GM12873 (cell line): Measurements from ENCODE around the gene SETD2.

ENCODE experiments used
- TF ChIP-seq, protein P1 (sequence below): IDR thresholded peaks from 2 replicates; pipeline ENCODE4 v1.5.1; 2012; ENCODE audit warnings: low read depth, mild to moderate bottlenecking, moderate library complexity, low read length, control low read depth; ENCODE audit not compliant: insufficient read depth; ENCODE audit errors: missing control alignments

The SETD2 gene

DNA sequence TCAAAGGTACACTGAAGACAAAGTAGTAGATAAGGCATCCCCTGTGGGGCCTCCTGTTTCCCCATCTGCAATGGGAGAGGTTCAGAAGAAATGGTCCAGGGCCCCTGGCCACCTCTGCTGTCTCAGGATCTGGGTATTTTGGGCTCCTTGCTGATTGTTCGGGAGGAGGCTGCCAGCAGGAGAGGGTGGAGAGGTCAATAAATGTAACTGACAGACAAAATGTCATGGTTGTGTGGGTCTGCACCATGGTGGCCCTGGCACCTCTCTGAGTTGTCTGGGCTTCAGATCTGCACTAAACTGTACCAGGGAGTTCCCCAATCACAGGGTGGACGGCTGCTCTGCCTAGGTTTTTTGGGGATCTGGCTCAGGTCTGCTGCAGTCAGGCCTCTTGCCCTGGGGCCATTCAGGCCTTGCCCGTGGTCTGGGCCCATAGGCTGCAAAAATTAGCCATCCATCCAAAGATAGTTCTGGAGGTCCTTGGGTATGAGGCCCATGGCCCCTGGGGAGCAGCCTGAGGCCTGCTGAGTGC, 177.1 kb downstream of the SETD2 start:
- TF ChIP-seq, protein P1, sequence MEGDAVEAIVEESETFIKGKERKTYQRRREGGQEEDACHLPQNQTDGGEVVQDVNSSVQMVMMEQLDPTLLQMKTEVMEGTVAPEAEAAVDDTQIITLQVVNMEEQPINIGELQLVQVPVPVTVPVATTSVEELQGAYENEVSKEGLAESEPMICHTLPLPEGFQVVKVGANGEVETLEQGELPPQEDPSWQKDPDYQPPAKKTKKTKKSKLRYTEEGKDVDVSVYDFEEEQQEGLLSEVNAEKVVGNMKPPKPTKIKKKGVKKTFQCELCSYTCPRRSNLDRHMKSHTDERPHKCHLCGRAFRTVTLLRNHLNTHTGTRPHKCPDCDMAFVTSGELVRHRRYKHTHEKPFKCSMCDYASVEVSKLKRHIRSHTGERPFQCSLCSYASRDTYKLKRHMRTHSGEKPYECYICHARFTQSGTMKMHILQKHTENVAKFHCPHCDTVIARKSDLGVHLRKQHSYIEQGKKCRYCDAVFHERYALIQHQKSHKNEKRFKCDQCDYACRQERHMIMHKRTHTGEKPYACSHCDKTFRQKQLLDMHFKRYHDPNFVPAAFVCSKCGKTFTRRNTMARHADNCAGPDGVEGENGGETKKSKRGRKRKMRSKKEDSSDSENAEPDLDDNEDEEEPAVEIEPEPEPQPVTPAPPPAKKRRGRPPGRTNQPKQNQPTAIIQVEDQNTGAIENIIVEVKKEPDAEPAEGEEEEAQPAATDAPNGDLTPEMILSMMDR, result no peak

DNA sequence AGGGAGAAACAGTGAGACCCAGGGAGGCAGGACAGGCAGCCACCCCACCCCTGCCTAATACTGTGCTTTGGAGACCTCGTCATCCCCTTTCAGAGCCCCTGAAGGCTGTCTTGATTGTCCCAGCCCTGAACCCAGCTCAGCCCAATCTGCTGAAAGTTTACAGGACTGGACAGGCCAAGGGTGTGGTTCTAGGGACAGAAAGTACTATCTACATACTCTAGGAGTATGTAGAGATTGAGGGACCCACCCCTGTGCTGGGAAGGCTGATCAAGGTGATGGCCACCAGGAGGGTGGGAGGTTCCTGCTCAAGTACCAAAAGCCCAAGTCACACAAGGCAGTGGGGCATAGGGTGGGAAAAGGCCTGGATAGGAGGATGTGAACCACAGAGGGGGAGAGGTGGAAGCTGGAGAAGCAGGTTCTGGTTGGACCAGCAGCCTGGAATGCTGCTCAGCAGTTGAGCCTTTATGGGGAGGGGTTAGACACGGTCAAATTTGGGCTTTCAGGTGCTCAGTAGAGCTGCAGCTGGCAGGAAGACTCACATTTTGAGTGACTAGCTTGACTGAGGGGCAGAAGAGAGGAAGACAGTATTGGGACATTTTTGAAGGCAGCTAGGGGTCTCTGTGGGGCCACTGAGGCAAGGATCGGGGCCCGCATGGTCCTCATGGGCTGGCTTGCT, 177.7 kb downstream of the SETD2 start:
- TF ChIP-seq, protein P1, result no peak

DNA sequence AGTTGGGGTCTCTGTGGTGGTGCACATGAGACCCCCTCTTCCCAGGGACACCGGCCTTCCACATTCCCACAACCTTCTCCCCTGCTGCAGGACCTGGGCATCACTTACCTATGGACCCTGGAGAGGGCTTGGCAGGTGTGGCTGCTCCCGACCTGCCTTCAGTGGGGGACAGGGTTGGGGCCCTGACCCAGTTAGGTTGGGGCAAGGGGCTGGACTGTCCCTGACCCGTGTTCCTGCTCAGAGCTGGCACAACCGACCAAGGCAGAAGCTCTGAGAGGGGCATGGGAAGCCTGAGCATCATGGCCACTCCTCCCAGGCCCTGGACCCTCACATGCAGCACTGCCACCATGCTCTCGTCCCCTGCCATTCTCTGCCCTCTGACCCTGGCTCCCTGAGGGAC, 178.3 kb downstream of the SETD2 start:
- TF ChIP-seq, protein P1, result no peak

DNA sequence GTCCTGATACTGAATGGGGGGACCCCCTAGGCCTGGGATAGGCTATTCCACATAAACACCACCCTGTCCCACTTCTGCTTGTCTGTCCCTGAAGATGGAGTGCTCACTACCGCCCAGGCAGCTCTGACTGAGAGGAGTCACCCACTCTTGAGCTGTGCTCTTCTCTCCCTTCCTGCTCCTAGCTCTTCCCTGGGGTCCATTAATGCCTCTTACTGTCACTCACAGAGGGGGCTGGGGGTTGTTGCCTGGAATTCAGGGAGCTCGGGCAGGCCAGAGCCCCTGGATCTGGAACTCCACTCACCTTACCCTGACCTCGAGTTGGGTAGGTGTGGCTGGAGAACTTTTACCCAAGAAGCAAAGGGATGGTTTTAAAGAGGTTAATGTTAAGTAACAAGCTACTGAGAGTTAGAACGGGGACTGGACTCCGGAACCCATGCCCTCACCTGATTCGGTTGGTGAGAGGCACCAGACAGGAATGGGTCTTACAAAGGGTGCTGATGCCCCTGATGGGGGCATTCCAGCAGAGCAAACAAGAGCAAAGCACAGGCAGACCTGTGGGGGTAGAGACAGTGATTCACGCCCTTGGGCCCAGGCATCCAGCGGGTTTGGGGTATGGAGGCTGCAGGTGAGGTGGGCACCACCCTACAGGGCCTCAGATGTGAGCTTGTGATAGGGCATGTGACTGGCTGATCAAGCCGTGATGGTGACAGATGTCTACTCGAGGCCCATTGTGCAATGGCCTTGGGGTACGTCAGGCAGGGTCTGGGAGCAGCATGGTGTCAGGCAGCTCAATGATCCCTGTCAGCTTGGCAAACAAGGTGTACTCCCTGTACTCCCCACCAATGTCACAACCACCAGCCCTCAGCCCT, 179.1 kb downstream of the SETD2 start:
- TF ChIP-seq, protein P1, result no peak

DNA sequence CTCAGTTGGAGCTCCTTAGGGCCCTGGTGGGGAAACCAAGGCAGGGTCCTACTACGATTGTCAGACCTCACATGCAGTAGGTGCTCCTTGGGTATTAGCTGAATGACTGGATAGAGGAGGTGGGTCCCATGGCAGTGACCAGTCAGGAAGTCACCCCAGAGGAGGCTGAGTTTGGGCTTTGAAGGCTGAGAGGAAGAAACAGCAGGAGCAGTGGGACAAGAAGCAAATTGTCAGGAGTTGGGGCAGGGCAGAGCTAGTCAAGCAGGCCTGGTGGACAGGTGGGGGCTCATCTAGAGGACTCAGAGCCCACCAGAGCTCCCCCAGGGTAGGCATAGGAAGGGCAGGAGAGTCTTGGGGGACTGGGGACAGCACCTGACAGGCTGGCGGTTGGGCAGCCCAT, 181.4 kb downstream of the SETD2 start:
- TF ChIP-seq, protein P1, result no peak

DNA sequence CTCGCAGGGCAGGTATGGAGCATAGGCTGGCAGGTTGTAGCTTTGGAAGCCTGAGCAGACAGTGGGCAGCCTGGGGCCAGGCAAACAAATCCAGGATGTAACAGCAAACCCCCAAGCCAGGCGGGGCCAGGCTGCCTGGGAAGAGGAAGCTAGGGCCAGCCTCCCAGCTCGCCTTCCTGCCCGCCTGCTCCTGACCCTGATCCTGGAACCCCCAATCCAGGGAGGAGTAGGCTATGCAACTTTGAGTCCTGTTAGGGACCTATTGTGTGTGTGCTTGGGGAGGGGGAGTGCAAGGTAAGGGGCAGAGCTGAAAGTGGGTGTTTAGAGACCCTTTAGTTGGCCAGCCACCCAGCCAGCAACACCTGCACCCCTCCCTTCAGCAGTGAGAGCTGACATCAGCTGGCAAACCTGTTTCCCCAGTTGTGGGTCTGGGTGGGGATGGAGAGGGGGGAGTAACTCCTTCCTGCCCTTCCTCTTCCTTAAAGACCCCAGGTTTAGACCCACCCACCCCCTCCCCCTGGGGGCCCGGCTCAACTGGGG, 181.9 kb downstream of the SETD2 start:
- TF ChIP-seq, protein P1, result no peak

DNA sequence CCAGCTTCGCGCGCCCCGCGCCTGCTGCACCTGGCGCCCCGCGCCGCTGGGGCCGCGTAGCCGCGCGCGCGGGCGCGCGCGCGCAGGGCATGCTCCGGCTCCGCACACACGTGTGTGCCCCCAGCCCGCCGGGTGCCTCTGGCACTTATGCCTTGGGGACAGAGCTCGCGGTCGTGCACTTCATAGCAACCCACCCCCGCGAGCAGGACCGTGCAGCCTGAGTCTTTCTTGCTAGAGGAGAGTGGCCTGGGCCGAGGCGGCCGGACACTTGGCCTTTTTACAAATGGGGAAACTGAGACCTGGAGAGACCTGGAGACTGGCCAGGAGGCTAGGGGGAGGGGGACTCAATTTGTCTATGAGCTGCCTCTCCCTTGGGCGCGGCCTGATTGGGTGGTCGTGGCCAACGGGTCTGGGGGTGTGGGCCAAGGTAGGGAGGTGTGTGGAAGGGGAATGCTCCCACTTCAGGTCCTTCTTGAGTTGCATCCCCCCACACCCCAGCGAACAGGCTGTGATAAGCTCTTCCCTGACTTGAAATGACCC, 183.9 kb downstream of the SETD2 start:
- TF ChIP-seq, protein P1, result no peak
